CD14-positive monocyte (primary cell): ENCODE results near the gene FAM83G. TPM values are rescaled to one million over a fixed set of nuclear protein-coding genes. Genes with fewer than 3 reads are reported as not detected.

Source experiments
- DNase-seq, 3 donors: peaks; one replicate each; pipeline ENCODE4 v3.0.0-alpha.2; 2011 to 2022
- H2AFZ ChIP-seq: 2 replicates; pipeline ENCODE4 v1.6.0; 2012; ENCODE audit warnings: mild to moderate bottlenecking, low read depth, low read length, inconsistent platforms; ENCODE audit not compliant: insufficient read depth, poor library complexity, severe bottlenecking
- H3K27ac ChIP-seq, 2 donors: 1 replicate in 1 of 2; 2 replicates in 1 of 2; pipeline ENCODE4 v1.5.1; 2012 to 2013; ENCODE audit warnings: low read length in 2 of 2, control low read depth in 1 of 2, inconsistent platforms in 1 of 2, low read depth in 1 of 2, mild to moderate bottlenecking in 1 of 2
- H3K27me3 ChIP-seq, 2 donors: one replicate each; pipeline versions ENCODE4 v1.6.0 to v1.6.1; 2011 to 2013; ENCODE audit warnings: low read length in 2 of 2; ENCODE audit not compliant: control insufficient read depth in 2 of 2, insufficient read depth in 2 of 2
- H3K36me3 ChIP-seq, 2 donors: replicated peaks in 1 of 2; 1 replicate in 1 of 2; 2 replicates in 1 of 2; pipeline versions ENCODE4 v1.5.1 to v1.6.1; 2012 to 2013; ENCODE audit warnings: low read length in 2 of 2, control low read depth in 1 of 2, inconsistent platforms in 1 of 2, mild to moderate bottlenecking in 1 of 2; ENCODE audit not compliant: insufficient read depth in 2 of 2, control insufficient read depth in 1 of 2
- H3K4me1 ChIP-seq, 2 donors: 1 replicate in 1 of 2; 2 replicates in 1 of 2; pipeline versions ENCODE4 v1.5.1 to v1.6.1; 2012 to 2013; ENCODE audit warnings: low read length in 2 of 2, control low read depth in 1 of 2, inconsistent platforms in 1 of 2, mild to moderate bottlenecking in 1 of 2, moderate library complexity in 1 of 2; ENCODE audit not compliant: insufficient read depth in 2 of 2, control insufficient read depth in 1 of 2
- H3K4me2 ChIP-seq: replicated peaks from 2 replicates; pipeline ENCODE3; 2012; ENCODE audit warnings: low read length, moderate library complexity, mild to moderate bottlenecking; ENCODE audit not compliant: poor library complexity, severe bottlenecking; ENCODE audit errors: extremely low read depth
- H3K4me3 ChIP-seq, 3 experiments: fragments of 200-600 bp in 1 of 3; sonication (generic) in 1 of 3; replicated peaks in 1 of 3; 1 replicate in 2 of 3; 2 replicates in 1 of 3; pipeline ENCODE4 v1.5.1; 2011 to 2013; ENCODE audit warnings: low read length in 3 of 3, mild to moderate bottlenecking in 3 of 3, control low read depth in 2 of 3, low read depth in 2 of 3, inconsistent platforms in 1 of 3, moderate library complexity in 1 of 3
- H3K79me2 ChIP-seq: 2 replicates; pipeline ENCODE4 v1.6.0; 2012; ENCODE audit warnings: mild to moderate bottlenecking, control low read depth, inconsistent platforms, low read length, moderate library complexity; ENCODE audit not compliant: insufficient read depth
- H3K9ac ChIP-seq: 2 replicates; pipeline ENCODE4 v1.6.0; 2017; ENCODE audit warnings: low read length, mild to moderate bottlenecking; ENCODE audit not compliant: insufficient read depth, poor library complexity, severe bottlenecking
- H3K9me3 ChIP-seq, 2 donors: replicated peaks in 1 of 2; 1 replicate in 1 of 2; 2 replicates in 1 of 2; pipeline versions ENCODE4 v1.5.1 to v1.6.1; 2012 to 2013; ENCODE audit warnings: low read length in 2 of 2, control low read depth in 1 of 2; ENCODE audit not compliant: control insufficient read depth in 1 of 2, insufficient read depth in 1 of 2
- H4K20me1 ChIP-seq: 2 replicates; pipeline ENCODE4 v1.6.0; 2012; ENCODE audit warnings: mild to moderate bottlenecking, low read length, control low read depth, moderate library complexity; ENCODE audit not compliant: insufficient read depth
- H3K27ac Mint-ChIP-seq, 7 donors: one replicate each; pipeline ENCODE4 v1.8.0; 2020; ENCODE audit warnings: mild to moderate bottlenecking in 7 of 7, mixed read lengths in 7 of 7, moderate library complexity in 6 of 7, inconsistent platforms in 2 of 7
- H3K27me3 Mint-ChIP-seq, 3 donors: one replicate each; pipeline ENCODE4 v1.8.0; 2021 to 2022; ENCODE audit warnings: low read depth in 3 of 3, mild to moderate bottlenecking in 3 of 3, mixed read lengths in 3 of 3, moderate library complexity in 3 of 3, inconsistent platforms in 1 of 3
- H3K36me3 Mint-ChIP-seq, 2 donors: one replicate each; pipeline ENCODE4 v1.8.0; 2020; ENCODE audit warnings: mixed read lengths in 2 of 2, inconsistent platforms in 1 of 2, mild to moderate bottlenecking in 1 of 2
- H3K4me1 Mint-ChIP-seq: one replicate; pipeline ENCODE4 v1.8.0; 2020; ENCODE audit warnings: mild to moderate bottlenecking, mixed read lengths
- H3K4me3 Mint-ChIP-seq, 2 donors: one replicate each; pipeline ENCODE4 v1.8.0; 2020; ENCODE audit warnings: mild to moderate bottlenecking in 2 of 2, mixed read lengths in 2 of 2, moderate library complexity in 1 of 2
- H3K9me3 Mint-ChIP-seq, 7 donors: one replicate each; pipeline ENCODE4 v1.8.0; 2020 to 2022; ENCODE audit warnings: mixed read lengths in 7 of 7, mild to moderate bottlenecking in 6 of 7, moderate library complexity in 6 of 7, inconsistent platforms in 2 of 7
- WGBS: methylation state at CpG from one replicate; pipeline ENCODE4 v1.1.5; 2013; ENCODE audit warnings: missing lambda C conversion rate; ENCODE audit not compliant: insufficient coverage; 5-methylcytosine and 5-hydroxymethylcytosine counted together
- intact Hi-C, 2 donors: fragments of 100-400 bp; cut with micrococcal nuclease; formaldehyde crosslinking; loops; one replicate each; pipeline versions ENCODE4 v1.15.0 to v1.15.1; 2023
- polyA plus RNA-seq, 3 donors: library from polyadenylated mRNA; depleted of rRNA in 1 of 3; unstranded in 2 of 3; stranded (reverse) in 1 of 3; fragments of 300-500 nt in 2 of 3; fragments of >200 nt in 1 of 3; fragmentation: Illumina TruSeq in 2 of 3; gene quantifications; 1 replicate in 2 of 3; 2 replicates in 1 of 3; pipeline ENCODE4 v1.2.3, GENCODE V29; 2012 to 2021
- TF ChIP-seq, protein P1 (sequence below): fragments of 200-600 bp; IDR thresholded peaks from one replicate; pipeline ENCODE4 v1.8.0; 2022; ENCODE audit warnings: antibody characterized with exemption, mild to moderate bottlenecking

The FAM83G gene
- polyA plus RNA-seq, 3 donors: 0.04 to 0.17 (median 0.08) TPM

DNA sequence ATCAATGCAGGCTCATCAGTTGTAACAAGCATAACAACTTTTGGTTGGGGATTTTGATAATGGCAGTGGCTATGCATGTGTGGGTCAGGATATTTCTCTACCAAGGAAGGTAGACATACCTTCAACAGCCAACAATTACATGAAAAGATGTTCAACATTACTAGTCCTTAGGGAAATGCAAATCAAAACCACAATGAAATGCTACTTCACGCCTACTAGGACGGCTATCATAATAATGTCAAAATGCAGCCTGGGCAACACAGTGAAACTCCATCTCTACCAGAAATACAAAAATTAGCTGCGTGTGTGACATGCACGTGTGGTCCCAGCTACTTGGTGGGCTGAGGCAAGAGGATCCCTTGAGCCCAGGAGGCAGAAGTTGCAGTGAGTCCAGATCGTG is 59.9 kb downstream of the FAM83G start:
- Mint-ChIP-seq H3K4me1 (peaks cover 4% of the 10 kb centered on the region), H3K36me3 (no peaks in the 10 kb centered on the region), H3K4me3 (no peak overlapping the region), H3K27me3 (peaks cover 2 to 9% (median 6%) of the 10 kb centered on the region in 3 donors), H3K9me3 (peaks cover 0 to 2% (median 0%) of the 10 kb centered on the region in 7 donors), H3K27ac (no peak overlapping the region)
- intact Hi-C loops: no loop called here
- no peaks in the 10 kb centered on the region for H3K9me3 ChIP-seq
- no peak overlapping the region for H3K4me2 ChIP-seq
- no peaks in the 10 kb centered on the region for H3K36me3 ChIP-seq
- no peaks in the 10 kb centered on the region for H3K79me2 ChIP-seq
- H3K9ac ChIP-seq: no peak overlapping the region
- TF ChIP-seq, protein P1, sequence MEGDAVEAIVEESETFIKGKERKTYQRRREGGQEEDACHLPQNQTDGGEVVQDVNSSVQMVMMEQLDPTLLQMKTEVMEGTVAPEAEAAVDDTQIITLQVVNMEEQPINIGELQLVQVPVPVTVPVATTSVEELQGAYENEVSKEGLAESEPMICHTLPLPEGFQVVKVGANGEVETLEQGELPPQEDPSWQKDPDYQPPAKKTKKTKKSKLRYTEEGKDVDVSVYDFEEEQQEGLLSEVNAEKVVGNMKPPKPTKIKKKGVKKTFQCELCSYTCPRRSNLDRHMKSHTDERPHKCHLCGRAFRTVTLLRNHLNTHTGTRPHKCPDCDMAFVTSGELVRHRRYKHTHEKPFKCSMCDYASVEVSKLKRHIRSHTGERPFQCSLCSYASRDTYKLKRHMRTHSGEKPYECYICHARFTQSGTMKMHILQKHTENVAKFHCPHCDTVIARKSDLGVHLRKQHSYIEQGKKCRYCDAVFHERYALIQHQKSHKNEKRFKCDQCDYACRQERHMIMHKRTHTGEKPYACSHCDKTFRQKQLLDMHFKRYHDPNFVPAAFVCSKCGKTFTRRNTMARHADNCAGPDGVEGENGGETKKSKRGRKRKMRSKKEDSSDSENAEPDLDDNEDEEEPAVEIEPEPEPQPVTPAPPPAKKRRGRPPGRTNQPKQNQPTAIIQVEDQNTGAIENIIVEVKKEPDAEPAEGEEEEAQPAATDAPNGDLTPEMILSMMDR: no peak
- no peak for DNase-seq
- H3K27ac ChIP-seq: no peak overlapping the region
- no peak overlapping the region for H3K4me3 ChIP-seq
- no peaks in the 10 kb centered on the region for H3K27me3 ChIP-seq
- H3K4me1 ChIP-seq: no peaks in the 10 kb centered on the region
- WGBS: 89% methylated on average over 4 of the region's 5 CpGs
- H2AFZ ChIP-seq: no peak overlapping the region
- no peaks in the 10 kb centered on the region for H4K20me1 ChIP-seq

- H3K9ac ChIP-seq: no peak overlapping the region
- H3K4me1 ChIP-seq: no peaks in the 10 kb centered on the region
- 100% methylated on average over 1 of the region's 2 CpGs for whole genome bisulfite sequencing
- Mint-ChIP-seq H3K27ac (no peak overlapping the region), H3K27me3 (peaks cover 2 to 17% (median 8%) of the 10 kb centered on the region in 3 donors), H3K4me1 (peaks cover 2% of the 10 kb centered on the region), H3K9me3 (peaks cover 0 to 2% (median 0%) of the 10 kb centered on the region in 7 donors), H3K36me3 (no peaks in the 10 kb centered on the region), H3K4me3 (no peak overlapping the region)
- H3K4me3 ChIP-seq: no peak overlapping the region
- no peak overlapping the region for H3K4me2 ChIP-seq
- no peaks in the 10 kb centered on the region for H3K9me3 ChIP-seq
- no peak overlapping the region for H3K27ac ChIP-seq
- no peaks in the 10 kb centered on the region for H4K20me1 ChIP-seq
- H3K79me2 ChIP-seq: no peaks in the 10 kb centered on the region
- TF ChIP-seq, protein P1: no peak
- H3K27me3 ChIP-seq: no peaks in the 10 kb centered on the region
- intact Hi-C loops: no loop called here
- H2AFZ ChIP-seq: no peak overlapping the region
- no peak for DNase-seq
- H3K36me3 ChIP-seq: no peaks in the 10 kb centered on the region
Measured at GRCh38 chr17:18938692-18939023, 65.9 kb downstream of the FAM83G start.
